Heart left ventricle (tissue), 13 donors: ENCODE measurements around the gene MAPK8.

Experiments used
- CTCF ChIP-seq, 12 donors: fragments of 200-600 bp; sonication (generic) in 4 of 12; IDR thresholded peaks; one replicate each; pipeline versions ENCODE4 v1.5.0 to v1.8.0; 2018 to 2022; ENCODE audit warnings: antibody characterized with exemption in 12 of 12, mild to moderate bottlenecking in 5 of 12
- POLR2A ChIP-seq, 2 donors: fragments of 450-650 bp; IDR thresholded peaks; one replicate each; pipeline ENCODE4 v1.6.1; 2017; ENCODE audit warnings: antibody characterized with exemption in 2 of 2, mild to moderate bottlenecking in 2 of 2, moderate library complexity in 2 of 2
- donor health status: ischemic (EF 13 %, LVEDD 7.1; RV severe dilation, severe dysfunction).
- donor health status: DM: no; HTN: yes; CAD: no.
- donor health status: DM: no; HTN: no; CAD: no.
- donor health status: ischemic (EF 25% LVEDD 6.9; RV normal size, moderate dysfunction).
- donor health status: ischemic (EF 25% LVEDD 5.7; RV mildly dilated, moderate dysfunction).
- donor health status: ischemic (EF 35%, LVEDD 5.7; RV mildly dilated, moderate dysfunction).
- donor health status: nonischemic (EF 11% LVEDD 7.7; RV severe dilation, severe dysfunction).
- donor health status: DM: yes; HTN: yes; CAD: no.
- donor health status: PGD.
- donor health status: ischemic (EF 29% LVEDD 5.4; RV normal size, mild dysfunction).
- donor health status: nonischemic (EF 23%, LVEDD 6.1; RV moderate dilation, normal function).

GRCh38 chr10:48332166-48332870, 25.8 kb downstream of the MAPK8 start:
- TF ChIP-seq POLR2A (IDR thresholded peaks at IDR 0.05) (no peak), CTCF (IDR thresholded peaks at IDR 0.05) (no peak)
